ENCODE measurements around the gene ALG9.

The ALG9 gene

DNA sequence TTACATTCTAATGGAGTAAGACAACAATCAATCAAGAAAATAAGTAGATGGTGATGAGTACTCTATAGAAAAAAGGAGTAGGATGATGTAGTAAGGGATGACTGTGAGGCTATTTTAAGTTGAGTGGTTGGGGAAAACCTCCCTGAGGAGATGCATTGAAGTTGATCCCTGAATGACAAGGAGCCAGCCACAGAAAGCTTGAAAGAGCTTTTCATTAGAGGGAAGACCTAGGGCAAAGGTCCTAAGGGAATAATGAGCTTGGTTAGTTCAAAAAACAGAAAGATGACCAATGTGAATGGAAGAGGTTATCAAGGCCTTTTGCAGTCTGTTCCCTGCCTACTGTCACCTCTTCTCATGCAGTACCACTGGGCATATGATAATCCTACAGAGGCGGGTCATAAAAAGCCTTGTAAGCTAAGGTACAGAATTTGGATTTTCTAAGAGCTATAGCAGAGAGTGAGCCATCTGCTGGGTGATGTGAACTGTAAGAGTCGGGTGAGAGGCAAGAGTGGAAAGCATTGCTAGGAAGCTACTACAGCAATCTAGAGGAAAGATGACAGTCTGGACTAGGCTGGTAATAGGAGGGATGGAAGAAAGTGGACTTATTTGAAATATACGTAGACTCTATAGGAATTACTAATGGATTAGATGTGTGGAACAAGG is 108.3 kb downstream of the ALG9 start:
- DNase-seq = no peak

DNA sequence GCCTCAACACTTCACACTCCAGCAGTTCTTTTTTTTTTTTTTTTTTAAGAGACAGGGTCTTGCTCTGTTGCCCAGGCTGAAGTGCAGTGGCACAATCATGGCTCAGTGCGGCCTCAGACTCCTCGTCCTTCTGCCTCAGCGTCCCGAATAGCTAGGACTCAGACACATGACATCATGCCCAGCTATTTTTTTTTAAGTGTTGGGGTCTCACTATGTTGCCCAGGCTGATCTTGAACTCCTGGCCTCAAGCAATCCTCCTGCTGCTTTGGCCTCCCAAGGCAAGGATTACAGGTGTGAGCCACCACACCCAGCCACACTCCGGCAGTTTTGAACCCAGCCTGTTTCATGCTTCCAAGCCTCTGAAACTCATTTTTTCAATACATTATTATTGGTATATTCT is 108.9 kb downstream of the ALG9 start:
- no peak for DNase-seq

DNA sequence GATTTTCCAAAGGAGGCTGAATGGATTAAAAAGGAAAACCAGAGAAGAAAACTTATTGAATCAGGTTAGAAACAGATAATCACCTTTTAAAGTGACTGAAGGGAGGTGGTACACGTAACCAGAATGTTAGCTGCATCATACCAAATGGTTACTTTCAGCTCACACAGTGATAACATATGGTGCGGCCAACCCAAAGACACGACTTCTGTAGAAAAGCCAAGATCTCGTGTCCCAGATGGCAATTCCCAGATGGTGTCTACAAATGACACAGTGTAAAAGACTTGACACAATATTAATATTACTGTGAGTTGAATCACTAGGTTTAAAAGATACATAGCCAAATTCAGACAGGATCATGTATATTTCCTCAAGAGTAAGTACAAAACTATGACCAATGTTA is 110.3 kb downstream of the ALG9 start:
- no peak for DNase-seq

DNA sequence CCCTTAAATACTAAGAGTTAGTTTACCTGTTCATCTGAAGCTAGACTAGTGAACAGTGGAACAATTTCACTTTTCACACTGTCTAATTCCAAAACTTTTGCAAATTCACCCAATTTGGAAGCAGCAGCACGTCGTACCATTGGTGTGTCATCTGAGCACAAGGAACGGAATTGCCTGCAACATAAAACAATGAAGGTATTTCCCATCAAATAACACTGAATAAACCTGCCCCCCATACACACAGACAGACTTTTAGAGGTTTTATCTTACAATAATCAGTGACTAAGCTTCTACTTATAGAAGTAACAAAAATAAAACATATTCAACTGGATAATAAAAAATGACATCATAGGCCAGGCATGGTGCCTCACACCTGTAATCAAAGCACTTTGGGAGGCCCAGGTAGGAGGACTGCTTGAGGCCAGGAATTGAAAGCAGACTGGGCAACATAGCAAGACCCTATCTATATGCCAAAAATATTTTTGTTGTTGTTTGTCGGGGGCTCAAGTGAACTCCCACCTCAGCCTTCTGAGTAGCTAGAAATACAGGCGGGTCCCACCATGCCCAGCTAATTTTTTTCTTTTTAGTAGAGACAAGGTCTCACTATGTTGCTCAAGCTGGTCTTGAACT is 111.5 kb downstream of the ALG9 start:
- DNase-seq = no peak

DNA sequence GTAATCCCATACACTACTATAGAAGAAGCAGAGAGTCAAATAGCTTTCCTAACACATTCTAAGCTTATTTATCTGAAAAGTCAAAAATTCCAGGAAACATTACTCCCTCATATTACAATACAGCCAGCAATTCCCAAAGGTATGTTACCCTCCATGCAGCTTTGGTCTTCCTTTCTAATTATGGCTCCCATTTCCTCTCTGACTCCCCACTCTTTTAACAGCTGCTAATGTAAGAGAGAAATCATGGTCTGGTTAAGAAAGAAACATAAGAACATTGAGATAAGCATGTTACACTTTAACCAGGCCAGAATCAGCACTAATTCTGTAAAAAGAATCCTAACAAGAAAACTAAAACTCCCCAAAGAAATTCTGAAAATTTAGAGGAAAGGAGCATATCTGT is 112.0 kb downstream of the ALG9 start:
- DNase-seq = no peak

DNA sequence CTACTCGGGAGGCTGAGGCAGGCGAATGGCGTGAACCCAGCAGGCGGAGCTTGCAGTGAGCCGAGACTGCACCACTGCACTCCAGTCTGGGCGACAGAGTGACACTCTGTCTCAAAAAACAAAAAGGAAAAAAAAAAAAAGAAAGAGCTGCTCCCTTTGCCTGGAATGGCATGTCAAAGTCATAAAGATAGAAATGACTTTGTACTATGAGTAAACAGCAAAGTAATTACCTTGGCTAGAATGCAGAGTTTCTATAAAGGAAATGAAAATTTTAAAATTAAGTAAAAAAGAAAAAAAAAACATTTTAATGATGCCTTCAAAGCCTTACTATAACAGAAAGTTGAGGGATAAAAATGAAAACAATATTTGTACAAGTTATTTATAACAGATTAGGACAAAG is 115.3 kb downstream of the ALG9 start:
- no peak for DNase-seq

DNA sequence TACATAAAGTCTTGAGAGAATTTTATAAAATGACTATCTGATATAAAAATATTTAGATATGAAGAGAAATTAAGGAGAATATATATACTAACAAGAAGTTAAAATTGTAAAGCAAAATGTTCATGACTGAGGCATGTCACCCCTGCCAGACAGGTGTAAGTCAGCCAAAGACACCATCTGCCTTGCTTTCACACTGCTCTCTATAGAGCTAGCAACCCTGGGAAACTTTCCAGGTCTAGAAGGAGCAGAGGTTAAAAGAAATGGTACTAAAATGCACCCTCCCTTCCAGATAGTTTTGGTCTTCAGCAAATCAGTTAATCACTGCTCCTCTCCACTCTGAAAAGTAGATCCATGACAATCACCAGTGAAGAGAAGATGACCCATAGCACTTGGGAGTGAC is 121.7 kb downstream of the ALG9 start:
- DNase-seq = no peak

DNA sequence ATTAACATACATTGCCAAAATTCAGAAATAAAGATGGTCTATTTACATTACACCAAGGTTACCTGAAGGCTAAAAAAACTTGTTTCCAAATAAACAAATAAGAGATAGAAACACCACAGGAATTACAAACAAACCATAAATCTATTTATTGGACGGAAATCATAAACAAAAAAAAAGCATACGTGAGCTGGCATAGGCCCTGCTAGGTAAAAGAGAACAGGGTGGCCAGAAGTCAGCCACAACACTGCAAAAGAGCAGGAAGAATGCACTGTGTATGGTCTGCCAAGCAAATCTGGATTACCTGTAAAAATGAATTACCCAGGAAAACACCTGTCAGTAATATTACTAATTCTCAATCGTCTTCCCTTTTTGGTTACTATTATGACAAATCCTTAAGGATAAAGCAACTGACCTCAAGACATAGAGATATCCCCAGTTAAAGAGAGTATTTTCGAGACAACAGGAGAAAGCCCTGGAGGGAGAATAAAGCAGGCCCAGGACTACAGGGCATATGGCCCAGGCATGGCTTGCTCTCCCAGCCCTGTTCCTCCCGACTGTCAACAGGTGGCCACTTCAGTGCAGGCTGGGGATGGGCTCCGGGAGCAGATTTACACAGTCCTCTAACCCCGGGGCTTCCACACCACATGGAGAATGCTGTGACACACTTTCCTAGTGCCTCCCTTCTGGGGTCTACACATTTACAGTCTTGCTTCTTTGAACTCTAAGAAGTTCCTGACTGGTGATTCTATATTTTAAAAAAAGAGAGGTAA is 123.2 kb downstream of the ALG9 start:
- DNase-seq = no peak

DNA sequence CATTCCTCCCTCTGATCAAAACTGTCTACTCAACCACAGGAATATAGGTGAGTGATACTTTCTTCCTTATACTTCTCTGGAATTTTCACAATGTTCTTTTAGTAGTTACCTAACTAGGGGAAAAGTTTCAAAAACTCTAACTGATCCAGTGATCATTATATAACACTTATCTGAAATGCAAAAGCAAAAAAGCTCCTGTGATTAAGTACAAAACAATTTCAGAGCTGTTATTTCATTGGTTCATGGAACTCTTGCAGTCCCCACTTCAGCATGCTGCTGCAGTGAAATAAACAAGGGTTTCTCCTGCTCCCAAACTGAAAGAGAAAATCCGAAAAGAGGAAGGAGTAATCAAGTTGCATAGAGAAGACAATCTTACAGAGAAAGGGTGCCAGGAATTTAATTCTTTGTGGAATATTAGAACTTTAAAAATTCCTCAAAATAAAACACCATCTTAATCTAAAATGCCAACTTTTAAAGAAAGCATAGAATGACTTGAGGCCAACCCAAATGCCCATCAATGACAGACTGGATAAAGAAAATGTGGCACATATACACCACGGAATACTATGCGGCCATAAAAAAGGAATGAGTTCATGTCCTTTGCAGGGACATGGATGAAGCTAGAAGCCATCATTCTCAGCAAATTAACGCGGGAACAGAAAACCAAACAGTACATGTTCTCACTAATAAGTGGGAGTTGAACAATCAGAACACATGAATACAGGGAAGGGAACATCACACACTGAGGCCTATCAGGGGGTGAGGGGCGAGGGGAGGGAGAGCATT is 125.5 kb downstream of the ALG9 start:
- DNase-seq = no peak

DNA sequence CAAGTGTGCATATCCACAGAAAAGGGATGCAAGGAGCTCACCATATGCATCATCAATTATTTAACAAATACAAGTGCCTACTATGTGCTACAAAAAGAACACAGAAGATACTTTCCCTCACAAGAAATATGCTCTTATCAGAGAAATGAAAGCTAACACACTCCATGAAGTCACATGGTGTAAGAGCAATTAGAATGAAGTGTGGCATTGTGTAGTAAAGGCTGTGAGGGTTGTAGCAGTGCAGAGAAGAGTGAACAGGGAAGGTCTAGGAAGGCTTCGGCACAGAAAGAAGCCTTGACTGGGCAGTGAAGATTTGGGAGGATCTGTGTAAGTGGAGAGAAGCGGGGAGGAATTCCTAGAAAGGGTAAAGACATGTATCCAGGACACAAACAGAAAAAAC is 127.7 kb downstream of the ALG9 start:
- no peak for DNase-seq

DNA sequence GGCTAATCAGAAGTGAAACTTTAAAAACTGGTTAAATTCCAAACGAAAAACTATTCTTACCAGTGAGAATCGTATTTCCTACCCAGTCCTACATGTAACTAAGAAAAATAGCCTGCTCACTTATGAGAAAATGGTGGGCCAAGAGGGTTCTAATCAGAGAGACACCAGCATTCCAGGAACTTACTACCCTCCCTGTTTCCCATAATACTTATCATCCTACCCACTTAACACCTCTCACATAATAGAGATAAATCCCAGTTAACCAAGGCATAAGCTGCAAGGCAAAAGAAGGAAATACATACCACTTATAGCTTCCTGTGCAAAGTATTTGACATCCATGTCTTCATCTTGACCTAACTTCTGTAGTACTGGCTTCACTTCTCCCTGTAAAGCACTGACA is 129.6 kb downstream of the ALG9 start:
- DNase-seq = no peak

DNA sequence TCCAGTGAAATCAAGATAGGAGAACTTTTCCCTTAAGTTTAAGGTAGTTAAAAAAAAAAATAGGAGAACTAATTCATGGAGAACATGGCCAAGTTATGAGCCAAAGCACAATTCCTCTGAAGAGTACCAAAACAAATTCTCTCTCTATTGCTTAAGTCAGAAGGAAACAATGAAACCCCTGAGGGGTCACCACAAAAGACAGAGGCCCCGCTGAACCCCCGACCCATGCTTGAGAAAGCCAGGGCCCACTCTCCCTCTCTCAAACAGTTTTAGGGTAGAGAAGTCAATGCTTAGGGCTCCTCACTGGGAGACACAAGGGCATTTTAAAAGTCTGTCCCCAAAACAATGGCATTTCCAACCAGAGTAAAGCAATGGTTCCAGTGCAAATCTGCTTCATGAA is 132.1 kb downstream of the ALG9 start:
- DNase-seq = no peak

DNA sequence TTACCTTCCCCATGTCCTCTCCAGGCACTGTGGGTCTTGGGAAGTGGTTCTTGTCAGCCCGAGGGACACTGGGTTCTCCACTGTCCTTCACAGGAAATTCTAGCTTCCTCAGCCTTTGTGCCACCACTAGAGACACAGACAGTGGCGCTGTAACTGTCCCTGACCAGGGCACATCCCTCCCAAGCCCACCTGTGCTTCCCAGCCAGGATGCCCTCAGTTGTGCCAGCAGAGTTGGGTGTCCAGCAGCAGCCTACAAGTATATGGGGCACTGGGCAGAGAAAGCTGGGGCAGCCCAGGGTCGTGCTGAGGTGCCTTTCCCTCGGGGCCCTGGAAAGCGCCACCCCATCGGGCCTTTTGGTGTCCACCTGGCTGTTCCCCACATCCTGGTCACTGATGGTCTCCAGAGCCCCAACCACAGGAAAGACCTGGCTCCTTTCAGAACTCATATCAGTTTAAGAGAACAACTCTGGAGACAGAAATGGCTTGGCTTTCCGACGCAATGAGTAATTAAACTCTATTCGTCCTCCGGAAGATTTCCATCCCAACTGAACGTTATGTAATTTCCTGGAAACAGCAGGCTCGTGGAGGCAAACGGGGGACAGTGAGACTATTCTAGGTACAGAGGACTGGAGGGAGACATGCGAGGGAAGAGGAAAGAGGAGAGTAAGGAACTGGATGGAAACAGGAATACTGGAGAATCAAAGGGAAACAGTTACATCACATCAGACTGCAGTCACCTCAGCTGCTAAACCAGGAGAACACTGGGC is 133.8 kb downstream of the ALG9 start:
- no peak for DNase-seq

DNA sequence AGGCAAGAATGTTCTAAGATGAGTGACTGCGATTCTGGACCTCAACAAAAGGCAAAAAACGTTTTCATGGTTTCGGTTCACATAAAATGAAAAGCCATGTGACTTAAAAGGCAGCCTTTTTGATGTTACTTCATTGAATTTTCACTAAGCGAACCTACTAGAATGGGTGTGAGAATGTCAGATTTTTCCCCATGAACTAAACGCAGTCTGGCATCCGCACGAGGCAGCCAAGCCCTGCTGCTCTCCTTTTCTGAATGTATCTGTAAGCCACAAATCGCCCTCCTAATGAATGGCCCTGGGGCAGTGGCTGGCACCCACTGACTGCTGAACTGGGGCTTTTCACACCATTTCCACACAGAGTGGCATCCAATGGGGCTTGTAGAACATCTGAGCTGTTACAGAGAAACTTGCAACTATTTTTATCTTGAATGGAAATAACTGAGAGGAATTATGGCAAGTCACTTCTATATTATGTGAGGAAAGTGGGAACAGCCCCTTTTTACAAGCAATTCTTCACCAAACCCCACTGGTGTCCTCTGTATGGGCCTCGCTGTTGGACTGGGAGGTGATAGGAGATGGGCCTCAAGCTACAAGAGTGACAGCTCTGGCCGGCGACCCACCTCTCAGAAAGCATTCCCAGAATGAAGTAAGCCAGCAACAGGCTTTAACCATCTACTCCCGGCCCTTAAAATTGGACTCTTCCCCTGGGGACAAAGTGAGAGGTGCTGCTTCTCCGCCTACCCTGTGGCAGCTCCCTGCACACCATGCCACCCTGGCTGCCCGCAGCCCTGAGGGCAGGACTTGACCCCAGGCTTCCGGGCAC is 134.5 kb downstream of the ALG9 start:
- DNase-seq = no peak
